GM19240 (cell line): Measurements from ENCODE around the gene PLCB1.
"Not testable (repeated sequence)": the region's sequence is repeated elsewhere in the genome, so short reads cannot be mapped to it uniquely, and the experiment has no call there.

Experiments
- DNase-seq: peaks from one replicate; pipeline ENCODE4 v3.0.0; 2011; ENCODE audit warnings: low spot score; ENCODE audit not compliant: insufficient read length

The PLCB1 gene

DNA sequence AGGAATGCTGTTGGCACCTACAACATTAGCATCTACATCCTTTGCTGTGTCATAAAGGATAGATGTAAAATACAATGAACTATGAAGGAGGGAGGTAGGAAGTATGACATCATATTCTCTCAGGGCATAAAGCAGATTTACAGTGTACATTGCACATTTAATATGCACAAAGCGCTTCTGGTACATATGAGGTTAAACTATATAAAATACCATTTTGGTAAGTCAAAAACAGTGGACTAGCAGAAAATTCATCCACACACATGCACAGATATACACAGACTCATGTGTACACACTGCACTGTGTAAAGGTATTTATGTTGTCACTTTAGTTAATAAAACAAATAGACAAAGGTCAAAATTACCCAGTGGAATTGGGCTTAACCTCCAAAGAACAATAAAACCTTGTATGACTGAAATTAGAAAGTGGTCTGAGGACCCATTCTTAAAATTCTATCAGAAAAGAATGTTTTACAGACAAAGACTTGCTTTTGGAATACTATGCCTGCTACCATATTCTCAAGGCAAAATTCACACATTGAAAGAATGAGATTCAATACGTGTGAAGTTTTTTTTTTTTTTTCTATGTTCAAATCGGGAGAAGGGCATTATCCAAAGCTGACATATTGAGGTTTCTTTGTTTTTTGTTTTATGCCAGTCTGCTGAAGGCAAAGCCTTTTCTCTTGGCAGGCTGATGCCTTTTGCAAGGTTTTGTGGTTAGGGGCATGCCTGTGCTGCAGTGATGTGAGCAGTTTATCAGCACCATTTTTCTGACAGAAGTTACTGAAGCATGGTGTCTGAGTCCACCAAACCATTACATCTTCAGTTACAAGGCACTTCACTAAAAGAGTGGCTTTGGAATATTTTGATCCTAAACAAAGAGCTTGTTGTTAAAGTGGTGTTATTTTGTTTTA, 199.0 kb downstream of the PLCB1 start:
- no peak for DNase-seq

- no peak for DNase-seq
These were observed 199.8 kb downstream of the PLCB1 start for GRCh38 chr20:8331740-8332412.

- no peak for DNase-seq
These were observed 202.6 kb downstream of the PLCB1 start for GRCh38 chr20:8334641-8335040.

DNA sequence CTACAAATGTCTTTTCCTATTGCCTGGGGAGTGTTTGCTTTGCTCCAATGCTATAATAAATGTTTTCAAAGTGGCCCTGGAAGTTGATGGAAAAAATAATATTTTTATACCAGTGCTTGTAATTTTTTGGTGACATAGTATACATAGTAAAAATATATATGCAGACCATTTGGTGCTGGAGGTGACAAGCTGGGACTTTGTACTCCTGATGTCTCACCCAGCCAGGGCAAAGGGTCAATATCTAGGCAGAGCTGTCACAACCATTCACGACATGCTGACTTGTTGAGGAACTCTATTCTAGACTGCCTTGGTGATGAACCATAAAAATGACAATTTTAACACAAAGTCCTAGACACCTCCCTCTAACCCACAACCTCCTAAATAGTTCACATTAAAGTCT, 203.0 kb downstream of the PLCB1 start:
- DNase-seq = no peak

- no peak for DNase-seq
These were observed 203.6 kb downstream of the PLCB1 start for GRCh38 chr20:8335495-8336195.

GRCh38 chr20:8339349-8339748, 207.3 kb downstream of the PLCB1 start:
- DNase-seq = no peak

DNA sequence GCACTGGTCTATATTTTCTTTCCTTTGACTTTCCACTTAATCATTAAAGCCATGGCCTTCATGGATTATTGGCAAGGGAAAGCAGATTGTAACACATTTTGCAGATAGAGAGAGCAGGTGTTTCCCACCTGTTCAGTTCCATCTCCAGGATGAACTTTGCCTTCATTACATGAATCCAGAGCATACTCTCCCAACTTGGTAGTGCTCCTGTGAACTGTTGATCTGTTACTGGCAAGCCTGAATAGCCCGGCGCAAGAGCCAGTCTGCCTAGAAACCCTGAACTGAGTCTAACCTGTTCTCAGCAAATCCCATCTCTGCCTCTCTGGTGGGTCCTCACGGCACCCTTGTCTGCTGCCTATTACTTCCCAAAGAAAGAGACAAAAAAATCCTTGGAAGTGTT, 210.3 kb downstream of the PLCB1 start:
- DNase-seq = no peak

DNA sequence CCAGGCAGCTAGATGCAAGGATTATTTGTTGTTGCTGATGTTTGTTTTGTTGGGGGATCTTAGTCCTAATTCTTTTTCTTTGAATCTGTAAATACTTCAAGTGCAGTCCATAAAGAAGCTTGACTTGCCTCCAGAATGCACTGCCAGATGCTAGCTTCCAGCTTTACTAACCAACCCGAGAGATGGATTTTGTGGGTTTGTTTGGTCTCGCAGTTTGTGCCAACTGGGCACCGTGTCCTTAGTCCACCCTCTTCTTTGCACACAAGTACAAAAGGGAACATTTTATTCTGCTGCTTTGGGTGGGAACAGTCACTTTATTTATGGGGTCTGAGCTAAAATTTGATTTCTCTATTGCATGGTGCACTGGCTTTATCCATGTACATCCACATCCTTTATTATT, 212.0 kb downstream of the PLCB1 start:
- no peak for DNase-seq

- no peak for DNase-seq
These were observed 212.6 kb downstream of the PLCB1 start for GRCh38 chr20:8344631-8345030.

DNA sequence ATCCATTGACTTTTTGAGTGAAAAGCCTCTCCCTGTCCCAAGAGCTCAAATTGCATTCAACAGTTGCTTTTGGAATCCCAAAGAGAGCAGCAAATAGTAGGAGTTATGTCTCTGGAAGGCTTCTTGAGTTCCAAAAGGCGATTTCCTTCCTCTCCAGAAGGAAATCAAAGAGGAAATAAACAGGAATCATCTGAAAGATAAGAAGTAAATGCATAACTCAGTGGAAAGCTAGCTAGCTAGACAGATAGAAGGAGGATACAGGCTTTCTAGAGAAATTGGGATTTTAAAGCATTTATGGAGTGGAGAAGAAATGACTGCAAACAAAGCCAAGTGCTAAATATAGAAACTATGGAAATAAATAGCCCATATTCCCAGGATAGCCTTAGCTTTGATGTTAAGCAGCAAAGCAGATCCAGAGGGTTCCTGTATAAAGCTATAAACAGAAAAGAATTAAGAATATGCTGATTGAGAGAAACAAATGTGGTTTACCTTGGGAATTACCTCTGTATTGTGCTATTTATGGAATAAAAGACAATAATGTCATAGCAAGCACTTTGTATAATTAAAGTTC, 214.7 kb downstream of the PLCB1 start:
- DNase-seq = no peak

GRCh38 chr20:8350225-8350624, 218.2 kb downstream of the PLCB1 start:
- DNase-seq = not testable (repeated sequence)

- DNase-seq = no peak
These were observed 220.4 kb downstream of the PLCB1 start for GRCh38 chr20:8352486-8352885.

- no peak for DNase-seq
These were observed 221.4 kb downstream of the PLCB1 start for GRCh38 chr20:8353512-8353911.

DNA sequence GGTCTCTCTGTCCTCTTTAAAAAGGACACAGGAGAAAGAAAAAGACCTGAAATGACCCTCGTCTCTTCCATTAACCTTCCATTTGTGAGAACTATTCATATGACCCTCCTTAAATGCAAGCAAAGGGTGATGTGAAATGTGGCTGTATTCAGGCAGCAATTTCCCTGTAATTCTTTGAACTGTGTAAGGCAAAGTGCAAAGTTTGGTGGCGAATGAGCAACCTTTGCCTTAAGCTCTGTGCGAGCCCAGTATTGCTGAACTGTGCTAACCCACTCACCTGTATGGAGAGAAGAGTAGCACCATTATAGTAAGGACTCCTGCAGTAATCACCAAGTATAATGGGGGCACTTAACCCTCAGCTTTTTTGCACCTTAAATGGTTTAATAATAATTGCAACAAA, 223.4 kb downstream of the PLCB1 start:
- no peak for DNase-seq

DNA sequence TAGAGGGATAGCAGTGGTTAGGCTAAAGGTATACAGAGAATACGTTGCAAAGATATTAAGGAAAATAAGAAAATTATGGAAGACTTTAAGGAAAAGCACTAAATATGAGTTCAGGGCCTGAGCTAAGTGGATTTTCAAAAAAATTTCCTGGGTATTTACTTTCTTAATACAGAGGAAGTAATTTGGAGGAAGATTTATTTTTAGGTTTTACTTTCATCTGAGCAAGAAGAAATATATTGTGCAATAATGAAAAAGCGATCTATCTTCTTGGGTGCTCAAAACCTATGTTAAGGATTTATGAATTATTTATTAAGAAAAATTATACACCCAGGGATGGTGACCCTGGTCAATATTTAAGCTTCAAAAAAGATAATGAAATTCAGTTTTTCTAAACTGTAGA, 224.7 kb downstream of the PLCB1 start:
- no peak for DNase-seq

DNA sequence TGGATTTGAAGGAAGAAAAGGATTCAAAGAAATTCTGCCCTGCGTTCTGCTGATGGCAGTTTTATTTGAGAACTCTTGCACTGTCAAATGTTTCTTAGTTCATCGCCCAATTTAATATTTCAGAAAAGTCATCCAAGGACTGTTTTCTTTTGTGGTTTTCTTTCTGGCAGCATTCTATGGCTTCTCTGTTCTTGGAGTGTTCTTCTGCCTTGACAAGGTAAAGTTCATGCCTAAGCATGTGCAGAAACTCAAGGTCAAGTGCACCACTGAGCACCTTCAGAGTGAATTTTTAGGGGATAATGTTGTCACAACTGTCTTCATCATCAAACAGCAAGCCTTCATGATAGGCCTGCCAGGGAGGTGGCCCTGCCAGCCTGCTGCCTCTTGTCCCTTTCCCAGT, 225.6 kb downstream of the PLCB1 start:
- DNase-seq = no peak

- DNase-seq = no peak
These were observed 228.0 kb downstream of the PLCB1 start for GRCh38 chr20:8360035-8360434.

DNA sequence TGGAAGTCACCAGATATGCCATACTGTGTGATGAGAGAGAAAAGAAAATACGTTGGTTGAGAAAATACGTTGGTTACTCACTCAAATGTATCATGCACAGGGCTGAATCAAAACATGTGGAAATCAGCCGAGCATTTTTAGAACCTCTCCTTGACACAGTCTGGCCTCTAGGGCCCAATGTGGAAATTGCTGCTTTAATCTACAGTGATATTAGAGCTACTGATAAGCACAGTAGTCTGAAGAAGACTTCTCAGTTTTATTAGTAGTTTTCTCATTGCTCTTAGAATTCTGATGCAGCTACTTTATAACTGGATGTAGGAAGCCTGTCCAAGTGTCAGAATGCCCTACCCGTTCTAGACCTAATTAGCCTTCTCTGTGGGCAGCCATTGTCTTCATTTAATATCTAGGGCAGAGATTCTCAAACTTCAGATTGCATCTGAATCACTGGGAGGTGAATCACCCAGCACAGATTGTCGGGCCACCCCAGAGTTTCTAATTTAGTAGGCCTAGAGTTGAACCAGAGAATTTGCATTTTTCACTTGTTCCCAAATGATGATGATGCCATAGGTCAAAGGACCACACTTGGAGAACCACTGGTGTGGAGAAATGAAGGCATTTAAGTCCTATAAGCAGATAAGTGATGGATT, 229.1 kb downstream of the PLCB1 start:
- DNase-seq = no peak

DNA sequence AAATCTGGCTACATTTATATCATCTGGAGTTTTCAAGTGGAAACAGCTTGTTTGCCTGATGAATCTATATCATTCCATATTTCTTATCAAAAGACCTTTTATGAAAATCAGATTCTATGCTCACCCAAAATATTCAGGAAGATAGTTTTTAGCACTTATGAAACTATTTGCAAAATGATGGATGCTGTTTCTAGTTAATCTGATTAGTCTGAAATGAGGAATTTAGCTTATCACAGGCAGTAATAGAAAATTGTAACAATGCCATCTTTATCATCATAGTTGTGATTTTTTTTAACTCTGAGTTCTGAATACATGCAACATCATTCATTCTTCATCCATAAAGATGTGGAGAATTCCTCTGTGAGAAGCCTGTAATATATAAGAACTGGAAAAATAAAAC, 229.7 kb downstream of the PLCB1 start:
- DNase-seq = no peak

DNA sequence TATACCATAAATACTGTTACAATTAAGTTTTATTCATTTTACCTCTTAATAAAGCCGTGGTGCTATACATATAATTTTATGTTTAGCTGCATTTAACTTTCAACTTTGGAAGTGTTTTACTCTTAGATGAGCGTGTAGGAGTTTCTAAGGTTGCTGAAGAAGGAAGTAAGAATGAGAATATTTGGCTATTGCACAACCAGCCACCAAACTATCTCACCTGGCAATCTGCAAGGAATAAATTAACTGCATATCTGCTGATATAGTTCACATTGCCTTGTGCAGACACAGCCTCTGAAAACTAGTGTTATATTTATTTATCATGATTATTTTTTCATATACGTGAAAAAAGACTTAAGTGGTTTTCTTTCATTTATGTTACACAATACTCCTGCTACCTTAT, 230.4 kb downstream of the PLCB1 start:
- no peak for DNase-seq

GRCh38 chr20:8363970-8364733, 232.1 kb downstream of the PLCB1 start:
- no peak for DNase-seq
